Vagina (tissue), 2 donors: Measurements from ENCODE around the gene NTRK1.

Experiments used
- CTCF ChIP-seq, 3 experiments: fragments of 450-650 bp in 2 of 3; fragments of 200-600 bp in 1 of 3; sonication (generic) in 1 of 3; IDR thresholded peaks; one replicate each; pipeline ENCODE4 v1.5.1; 2017 to 2019; ENCODE audit warnings: antibody characterized with exemption in 3 of 3, mild to moderate bottlenecking in 2 of 3, moderate library complexity in 2 of 3
- POLR2A ChIP-seq, 2 donors: fragments of 450-650 bp; IDR thresholded peaks; one replicate each; pipeline ENCODE4 v1.6.1; 2017; ENCODE audit warnings: antibody characterized with exemption in 2 of 2, mild to moderate bottlenecking in 2 of 2, moderate library complexity in 2 of 2

GRCh38 chr1:156913809-156914387 lies 53.2 kb downstream of the NTRK1 start:
- TF ChIP-seq CTCF (IDR thresholded peaks at IDR 0.05) (no peak), POLR2A (IDR thresholded peaks at IDR 0.05) (no peak)
